HepG2 (cell line): Measurements from ENCODE around the gene TTLL1. TPM values are rescaled to one million over a fixed set of nuclear protein-coding genes. Genes with fewer than 3 reads are reported as not detected.

ENCODE experiments used
- ATAC-seq: fragments of 200-7000 bp; cut with Tn5 transposase; 3 replicates; pipeline ENCODE4 v1.9.1; 2020; ENCODE audit warnings: mild to moderate bottlenecking, moderate library complexity
- BruUV-seq: library from RNA; stranded (reverse); fragments of 400-500 nt; replicated peaks from 2 replicates; lab custom pipeline; 2021; lab: Mats Ljungman, UMichigan
- CTCF ChIA-PET: fragments of 300-600 bp; formaldehyde crosslinking; extraction: SDS; loops from one replicate; lab custom pipeline; 2021; ENCODE audit warnings: low total read pairs, inconsistent platforms, low intra/inter-chr PET ratio; lab: Yijun Ruan, JAX
- POLR2A ChIA-PET: fragments of 350-600 bp; sonication (Branson Sonifier 250); formaldehyde crosslinking; loops from one replicate; lab custom pipeline; 2020; ENCODE audit warnings: antibody characterized with exemption, inconsistent platforms; lab: Yijun Ruan, JAX
- DNase-seq: peaks from one replicate; pipeline ENCODE4 v3.0.0-alpha.2; 2015; ENCODE audit warnings: low spot score
- FAIRE-seq: peaks from 3 replicates; lab custom pipeline; 2011; peaks lifted over from hg19 to GRCh38; lab: Jason Lieb, UNC
- H2AFZ ChIP-seq: one replicate; pipeline ENCODE4 v1.6.1; 2011; ENCODE audit warnings: low read length, inconsistent platforms
- H3K27ac ChIP-seq: fragments of 300-600 bp; 3 replicates; pipeline ENCODE4 v1.8.0; 2011; ENCODE audit warnings: mixed run types, mild to moderate bottlenecking, mixed read lengths, low read length, inconsistent platforms; ENCODE audit not compliant: insufficient read depth; ENCODE audit errors: extremely low read length
- H3K27me3 ChIP-seq, 2 experiments: fragments of 200-600 bp in 1 of 2; 2 replicates in 1 of 2; 3 replicates in 1 of 2; pipeline versions ENCODE4 v1.6.0 to v1.8.0; 2011; ENCODE audit warnings: low read length in 2 of 2, mild to moderate bottlenecking in 2 of 2, moderate library complexity in 2 of 2, inconsistent platforms in 1 of 2; ENCODE audit not compliant: insufficient read depth in 2 of 2, control insufficient read depth in 1 of 2
- H3K36me3 ChIP-seq, 2 experiments: fragments of 200-600 bp in 1 of 2; replicated peaks in 1 of 2; 2 replicates in 1 of 2; 3 replicates in 1 of 2; pipeline versions ENCODE4 v1.5.1 to v1.8.0; 2011; ENCODE audit warnings: low read length in 2 of 2, inconsistent platforms in 1 of 2; ENCODE audit not compliant: insufficient read depth in 2 of 2, control insufficient read depth in 1 of 2
- H3K4me1 ChIP-seq: 2 replicates; pipeline ENCODE4 v1.5.1; 2012; ENCODE audit warnings: low read length, inconsistent platforms; ENCODE audit not compliant: insufficient read depth
- H3K4me2 ChIP-seq: 2 replicates; pipeline ENCODE4 v1.6.0; 2011; ENCODE audit warnings: low read depth, low read length, inconsistent platforms
- H3K4me3 ChIP-seq, 3 experiments: fragments of 200-600 bp in 1 of 3; sonication (generic), shearing (Covaris generic) in 1 of 3; replicated peaks in 1 of 3; 2 replicates each; pipeline ENCODE4 v1.5.1; 2011 to 2016; ENCODE audit warnings: low read length in 3 of 3, inconsistent platforms in 2 of 3, low read depth in 2 of 3, mild to moderate bottlenecking in 2 of 3, control low read depth in 1 of 3, mixed read lengths in 1 of 3; ENCODE audit not compliant: insufficient read depth in 1 of 3
- H3K79me2 ChIP-seq: one replicate; pipeline ENCODE4 v1.6.1; 2011; ENCODE audit warnings: low read length, inconsistent platforms; ENCODE audit not compliant: insufficient read depth
- H3K9ac ChIP-seq: 2 replicates; pipeline ENCODE4 v1.6.0; 2011; ENCODE audit warnings: mild to moderate bottlenecking, low read depth, low read length, inconsistent platforms; ENCODE audit not compliant: insufficient read depth
- H3K9me3 ChIP-seq: 2 replicates; pipeline ENCODE4 v1.5.1; 2012; ENCODE audit warnings: mild to moderate bottlenecking, low read length
- H4K20me1 ChIP-seq: 2 replicates; pipeline ENCODE4 v1.6.0; 2011; ENCODE audit warnings: inconsistent platforms, mild to moderate bottlenecking, low read length, moderate library complexity; ENCODE audit not compliant: insufficient read depth
- ARID2 ChIP-seq: sonication (generic); formaldehyde crosslinking; IDR thresholded peaks from 2 replicates; pipeline ENCODE4 v1.8.1; 2022; ENCODE audit warnings: mild to moderate bottlenecking, missing genetic modification reagents, borderline replicate concordance
- ATF3 ChIP-seq: sonication (generic); formaldehyde crosslinking; IDR thresholded peaks from 2 replicates; pipeline ENCODE4 v1.4.0; 2020; ENCODE audit warnings: missing genetic modification reagents
- CCAR2 ChIP-seq: fragments of 200-400 bp; formaldehyde crosslinking; optimal IDR thresholded peaks from 2 replicates; pipeline ENCODE3; 2018; ENCODE audit warnings: low read depth, mild to moderate bottlenecking, low read length, moderate library complexity
- FOXA3 ChIP-seq: IDR thresholded peaks from 2 replicates; pipeline ENCODE4 v1.6.1; 2016; ENCODE audit warnings: missing genetic modification reagents, missing compliant biosample characterization
- IKZF5 ChIP-seq: IDR thresholded peaks from 2 replicates; pipeline ENCODE4 v1.6.1; 2018; ENCODE audit warnings: missing genetic modification reagents, mild to moderate bottlenecking, missing compliant biosample characterization
- IRF1 ChIP-seq: sonication (generic); formaldehyde crosslinking; IDR thresholded peaks from 2 replicates; pipeline ENCODE4 v1.4.0; 2020; ENCODE audit warnings: low read depth, mild to moderate bottlenecking, missing genetic modification reagents
- JARID2 ChIP-seq: sonication (generic); formaldehyde crosslinking; IDR thresholded peaks from 2 replicates; pipeline ENCODE4 v1.8.1; 2023; ENCODE audit warnings: missing genetic modification reagents, inconsistent platforms; ENCODE audit not compliant: insufficient replicate concordance
- KDM6A ChIP-seq: IDR thresholded peaks from 2 replicates; pipeline ENCODE4 v1.6.1; 2016; ENCODE audit warnings: low read depth
- MAFG ChIP-seq: sonication (generic); formaldehyde crosslinking; IDR thresholded peaks from 2 replicates; pipeline ENCODE4 v1.5.1; 2020; ENCODE audit warnings: mild to moderate bottlenecking, missing genetic modification reagents
- MAZ ChIP-seq, 2 experiments: sonication (generic) in 1 of 2; formaldehyde crosslinking in 1 of 2; IDR thresholded peaks; 2 replicates each; pipeline versions ENCODE4 v1.5.0 to v1.6.1; 2012 to 2020; ENCODE audit warnings: low read depth in 2 of 2, mild to moderate bottlenecking in 2 of 2, borderline replicate concordance in 1 of 2, improper control_type of control experiment in 1 of 2, low read length in 1 of 2, missing genetic modification reagents in 1 of 2, moderate library complexity in 1 of 2
- NFYC ChIP-seq: IDR thresholded peaks from 2 replicates; pipeline ENCODE4 v1.6.1; 2016; ENCODE audit warnings: missing genetic modification reagents, missing compliant biosample characterization
- POGZ ChIP-seq: sonication (generic); formaldehyde crosslinking; IDR thresholded peaks from 2 replicates; pipeline ENCODE4 v1.4.0; 2020; ENCODE audit warnings: mild to moderate bottlenecking, missing genetic modification reagents
- ZBTB7A ChIP-seq: sonication (generic); formaldehyde crosslinking; IDR thresholded peaks from 2 replicates; pipeline ENCODE4 v1.8.0; 2022; ENCODE audit warnings: mild to moderate bottlenecking, missing genetic modification reagents
- ZFP41 ChIP-seq: sonication (generic); formaldehyde crosslinking; IDR thresholded peaks from 2 replicates; pipeline ENCODE4 v1.4.0; 2020; ENCODE audit warnings: mild to moderate bottlenecking, missing genetic modification reagents, borderline replicate concordance
- ZNF17 ChIP-seq: sonication (generic); formaldehyde crosslinking; IDR thresholded peaks from 2 replicates; pipeline ENCODE4 v1.5.0; 2020; ENCODE audit warnings: mild to moderate bottlenecking, missing genetic modification reagents
- ZNF180 ChIP-seq: sonication (generic); formaldehyde crosslinking; IDR thresholded peaks from 2 replicates; pipeline ENCODE4 v1.4.0; 2020; ENCODE audit warnings: low read depth, missing genetic modification reagents, borderline replicate concordance
- ZNF280D ChIP-seq: sonication (generic); formaldehyde crosslinking; IDR thresholded peaks from 2 replicates; pipeline ENCODE4 v1.5.1; 2020; ENCODE audit warnings: mild to moderate bottlenecking, missing genetic modification reagents
- ZNF562 ChIP-seq: sonication (generic); formaldehyde crosslinking; IDR thresholded peaks from 2 replicates; pipeline ENCODE4 v1.8.0; 2022; ENCODE audit warnings: missing genetic modification reagents, borderline replicate concordance
- ZNF678 ChIP-seq: sonication (generic); formaldehyde crosslinking; IDR thresholded peaks from 2 replicates; pipeline ENCODE4 v1.4.0; 2020; ENCODE audit warnings: mild to moderate bottlenecking, missing genetic modification reagents
- WGBS: methylation state at CpG from one replicate; pipeline ENCODE4 v1.1.6; 2017; ENCODE audit warnings: low lambda C conversion rate; 5-methylcytosine and 5-hydroxymethylcytosine counted together
- in situ Hi-C: cut with HindIII; loops from 2 replicates; pipeline ENCODE4 v1.10.0; 2017; ENCODE audit warnings: low pct_unique_long_range_greater_than_20kb; ENCODE audit not compliant: extremely low pct_ligation_motif_present
- intact Hi-C: fragments of 100-400 bp; cut with micrococcal nuclease; formaldehyde crosslinking; loops from one replicate; pipeline ENCODE4 v1.10.0; 2022; ENCODE audit not compliant: unreplicated experiment
- polyA plus RNA-seq, 8 experiments: library from polyadenylated mRNA; depleted of rRNA in 3 of 8; stranded (reverse) in 7 of 8; unstranded in 1 of 8; fragments of >200 nt; fragmentation: Illumina TruSeq in 4 of 8; extraction: Trizol in 4 of 8; gene quantifications; 2 replicates each; pipeline versions ENCODE4 v1.2.1 to v1.2.3, GENCODE V29; 2011 to 2016; ENCODE audit warnings: low read depth in 4 of 8, missing spikeins in 1 of 8, mixed read lengths in 1 of 8; ENCODE audit not compliant: insufficient read depth in 1 of 8
- total RNA-seq, 5 experiments: library from RNA; depleted of rRNA; stranded (reverse); fragments of >200 nt; fragmentation: Illumina TruSeq; extraction: Trizol; gene quantifications; 2 replicates each; pipeline ENCODE4 v1.2.3, GENCODE V29; 2016; ENCODE audit warnings: low read depth in 1 of 5

TTLL1 gene
- total and polyA plus RNA-seq, 2 of the 13 experiments (the other 11 are each of a cell fraction or from before 2014, with no cell fraction given), result 1.6 to 5.3 TPM

- H3K9me3 ChIP-seq, result no peaks in the 10 kb centered on the region
- in situ Hi-C loops (no loop called here), intact Hi-C loops (loop anchor here (2.0 kb wide), 1 partner anchor 16 kb away; no protein-coding TSS in a partner anchor)
- FAIRE-seq, result no peak
- peaks cover 5 to 36% of the 10 kb centered on the region in 2 experiments; a peak in 4 of 5 replicates for H3K27me3 ChIP-seq
- 7% methylated on average over 37 of the region's 86 CpGs for WGBS
- H3K27ac ChIP-seq, result no peak overlapping the region
- H3K9ac ChIP-seq, result peak overlapping the region; percentile 34; the same call in 1 of the 2 replicates
- peak overlapping the region; percentile 44 to 74 (median 62); a peak in 5 of 6 replicates for H3K4me3 ChIP-seq
- POLR2A ChIA-PET, result interaction anchor here (0.7 to 1.3 kb wide), 2 partner anchors 15 to 17 kb away, joined by 3 to 4 read pairs; no protein-coding TSS in a partner anchor
- no TSS peak for BruUV-seq
- peak; percentile 53 for ATAC-seq
- no peaks in the 10 kb centered on the region for H3K36me3 ChIP-seq
- no peaks in the 10 kb centered on the region for H3K79me2 ChIP-seq
- peaks cover 50% of the 10 kb centered on the region for H3K4me1 ChIP-seq
- DNase-seq, result no peak
- H2AFZ ChIP-seq, result no peak overlapping the region
- CTCF ChIA-PET, result no interaction called here
- H3K4me2 ChIP-seq, result peak overlapping the region; percentile 95
- H4K20me1 ChIP-seq, result no peaks in the 10 kb centered on the region
- TF ChIP-seq CCAR2 (no peak), ZFP41 (CRISPR knock-in tag) (no peak), ATF3 (CRISPR knock-in tag) (no peak), ZNF180 (no peak), ZBTB7A (no peak), ARID2 (no peak), IRF1 (no peak), IKZF5 (no peak), ZNF678 (no peak), NFYC (no peak), FOXA3 (no peak), ZNF17 (CRISPR knock-in tag) (no peak), JARID2 (CRISPR knock-in tag) (no peak), KDM6A (CRISPR knock-in tag) (no peak), ZNF562 (CRISPR knock-in tag) (no peak), ZNF280D (CRISPR knock-in tag) (no peak), MAFG (no peak), POGZ (CRISPR knock-in tag) (no peak), MAZ (IDR thresholded peaks at IDR 0.05; ENCODE audit: borderline replicate concordance, low read depth, low read length) (no peak), MAZ (CRISPR knock-in tag; IDR thresholded peaks at IDR 0.05; ENCODE audit: low read depth) (no peak)
These were observed 21.9 kb upstream of the TTLL1 start for GRCh38 chr22:43110927-43111623.
